GM23248 (cell line): Measurements from ENCODE around the gene XPO6. TPM values are rescaled to one million over a fixed set of nuclear protein-coding genes. Genes with fewer than 3 reads are reported as not detected.
A peak's percentile ranks its signal among the peaks of the same experiment; 100 is the strongest.

Experiments used
- DNase-seq: peaks from one replicate; pipeline ENCODE4 v3.0.0-alpha.2; 2015
- H2AFZ ChIP-seq: fragments of 200-600 bp; sonication (generic); 2 replicates; pipeline ENCODE4 v1.6.1; 2016; ENCODE audit warnings: antibody characterized with exemption
- H3F3A ChIP-seq: fragments of 200-600 bp; sonication (generic); 2 replicates; pipeline ENCODE4 v1.6.1; 2016; ENCODE audit warnings: mild to moderate bottlenecking, antibody characterized with exemption, mixed run types; ENCODE audit not compliant: insufficient read depth
- H3K27ac ChIP-seq: fragments of 200-600 bp; sonication (generic); 2 replicates; pipeline ENCODE4 v1.5.1; 2016; ENCODE audit warnings: mild to moderate bottlenecking
- H3K27me3 ChIP-seq: fragments of 200-600 bp; sonication (generic); replicated peaks from 2 replicates; pipeline ENCODE4 v1.6.1; 2016; ENCODE audit warnings: mild to moderate bottlenecking; ENCODE audit not compliant: insufficient read depth
- H3K36me3 ChIP-seq: fragments of 200-600 bp; sonication (generic); 2 replicates; pipeline ENCODE4 v1.6.1; 2016; ENCODE audit warnings: low read depth, mild to moderate bottlenecking
- H3K4me1 ChIP-seq: fragments of 200-600 bp; sonication (generic); 2 replicates; pipeline ENCODE4 v1.6.1; 2016; ENCODE audit warnings: mild to moderate bottlenecking; ENCODE audit not compliant: insufficient read depth
- H3K4me2 ChIP-seq: fragments of 200-600 bp; sonication (generic); one replicate; pipeline ENCODE4 v1.6.1; 2016; ENCODE audit warnings: mild to moderate bottlenecking; ENCODE audit not compliant: unreplicated experiment
- H3K4me3 ChIP-seq: fragments of 200-600 bp; sonication (generic); 2 replicates; pipeline ENCODE4 v1.5.1; 2016; ENCODE audit warnings: mild to moderate bottlenecking
- H3K79me2 ChIP-seq: fragments of 200-600 bp; sonication (generic); 2 replicates; pipeline ENCODE4 v1.6.1; 2016; ENCODE audit warnings: mild to moderate bottlenecking; ENCODE audit not compliant: insufficient read depth
- H3K9ac ChIP-seq: fragments of 200-600 bp; sonication (generic); 2 replicates; pipeline ENCODE4 v1.6.1; 2016; ENCODE audit warnings: mild to moderate bottlenecking
- H3K9me2 ChIP-seq: fragments of 200-600 bp; sonication (generic); 2 replicates; pipeline ENCODE4 v1.6.1; 2016; ENCODE audit warnings: mixed run types, mild to moderate bottlenecking, moderate library complexity; ENCODE audit not compliant: insufficient read depth
- H3K9me3 ChIP-seq: fragments of 200-600 bp; sonication (generic); one replicate; pipeline ENCODE4 v1.6.1; 2017; ENCODE audit warnings: low read depth
- H4K20me1 ChIP-seq: fragments of 200-600 bp; sonication (generic); 2 replicates; pipeline ENCODE4 v1.6.0; 2016; ENCODE audit not compliant: insufficient read depth
- EZH2 ChIP-seq: fragments of 200-600 bp; sonication (generic); IDR thresholded peaks from 2 replicates; pipeline ENCODE4 v1.6.1; 2018; ENCODE audit warnings: antibody characterized with exemption, mild to moderate bottlenecking; ENCODE audit not compliant: insufficient read depth, poor library complexity, severe bottlenecking
- EZH2phosphoT487 ChIP-seq: fragments of 200-600 bp; sonication (generic); IDR thresholded peaks from 2 replicates; pipeline ENCODE4 v1.6.1; 2018; ENCODE audit warnings: antibody characterized with exemption, moderate library complexity, mild to moderate bottlenecking, low read depth; ENCODE audit not compliant: insufficient read depth
- WGBS, 2 experiments: methylation state at CpG; one replicate each; pipeline ENCODE4 v1.1.6; 2015 to 2017; ENCODE audit warnings: low lambda C conversion rate in 2 of 2, low coverage in 1 of 2; ENCODE audit errors: missing lambda C conversion rate in 2 of 2; 5-methylcytosine and 5-hydroxymethylcytosine counted together
- in situ Hi-C: fragments of 300-500 bp; cut with MboI; formaldehyde crosslinking; loops from 2 replicates; pipeline ENCODE4 v1.15.0; 2020
- polyA plus RNA-seq: library from polyadenylated mRNA; unstranded; fragments of >200 nt; fragmentation: Nextera tagmentation; extraction: Ambion mirVana; gene quantifications from 2 replicates; pipeline ENCODE4 v1.2.1, GENCODE V29; 2016
- total RNA-seq: library from RNA; depleted of rRNA; stranded (reverse); fragments of >200 nt; shearing (Covaris generic); gene quantifications from 2 replicates; pipeline ENCODE4 v1.2.3, GENCODE V29; 2014

XPO6 gene
- total and polyA plus RNA-seq, 2 experiments from 2014 or later: 50.7 to 118 TPM

- peaks cover 5% of the 10 kb centered on the region; the same call in 1 of the 2 replicates for H4K20me1 ChIP-seq
- TF ChIP-seq EZH2phosphoT487: no peak
- TF ChIP-seq EZH2: no peak
- no peak overlapping the region for H3K4me3 ChIP-seq
- H3K4me2 ChIP-seq: no peak overlapping the region
- peaks cover 49% of the 10 kb centered on the region for H3K4me1 ChIP-seq
- peaks cover 64% of the 10 kb centered on the region for H3F3A ChIP-seq
- in situ Hi-C loops: no loop called here
- no peaks in the 10 kb centered on the region for H3K9me2 ChIP-seq
- H2AFZ ChIP-seq: no peak overlapping the region
- DNase-seq: no peak
- no peaks in the 10 kb centered on the region for H3K27me3 ChIP-seq
- no peaks in the 10 kb centered on the region for H3K9me3 ChIP-seq
- H3K27ac ChIP-seq: peak overlapping the region; percentile 4
- no peak overlapping the region for H3K9ac ChIP-seq
- H3K79me2 ChIP-seq: peaks cover 88% of the 10 kb centered on the region
- H3K36me3 ChIP-seq: peaks cover under 1% of the 10 kb centered on the region; the same call in 1 of the 2 replicates
- WGBS, 2 experiments: 99 to 100% methylated on average over 2 of the region's 2 CpGs
These were observed 15.9 kb downstream of the XPO6 start for GRCh38 chr16:28195859-28196258.

- no peaks in the 10 kb centered on the region for H3K36me3 ChIP-seq
- peak overlapping the region; percentile 81 for H3K4me2 ChIP-seq
- in situ Hi-C loops: no loop called here
- no peaks in the 10 kb centered on the region for H3K9me2 ChIP-seq
- H4K20me1 ChIP-seq: peaks cover 5% of the 10 kb centered on the region; the same call in 1 of the 2 replicates
- DNase-seq: peak; percentile 92
- H3K27ac ChIP-seq: peak overlapping the region; percentile 78
- H3K4me1 ChIP-seq: peaks cover 60% of the 10 kb centered on the region
- H3K4me3 ChIP-seq: peak overlapping the region; percentile 54
- H3K9me3 ChIP-seq: no peaks in the 10 kb centered on the region
- no peak overlapping the region for H2AFZ ChIP-seq
- WGBS, 2 experiments: 52 to 53% methylated on average over 14 of the region's 14 CpGs
- peaks cover 88% of the 10 kb centered on the region for H3K79me2 ChIP-seq
- no peak for TF ChIP-seq EZH2phosphoT487
- no peak for TF ChIP-seq EZH2
- H3K27me3 ChIP-seq: no peaks in the 10 kb centered on the region
- H3K9ac ChIP-seq: peak overlapping the region; percentile 55
- H3F3A ChIP-seq: peaks cover 70% of the 10 kb centered on the region
These were observed 18.0 kb downstream of the XPO6 start for GRCh38 chr16:28193530-28194423.

GRCh38 chr16:28192806-28193529, 18.8 kb downstream of the XPO6 start:
- no peak for TF ChIP-seq EZH2phosphoT487
- TF ChIP-seq EZH2: no peak
- in situ Hi-C loops: no loop called here
- 86 to 90% methylated on average over 10 of the region's 10 CpGs for WGBS, 2 experiments
- H4K20me1 ChIP-seq: peaks cover 5% of the 10 kb centered on the region; the same call in 1 of the 2 replicates
- peak overlapping the region; percentile 81 for H3K4me2 ChIP-seq
- H3K9me3 ChIP-seq: no peaks in the 10 kb centered on the region
- H3K27ac ChIP-seq: peak overlapping the region; percentile 78
- H3K9me2 ChIP-seq: no peaks in the 10 kb centered on the region
- peaks cover 88% of the 10 kb centered on the region for H3K79me2 ChIP-seq
- H3K9ac ChIP-seq: 0 out of 2 replicates have a peak overlapping the region, but pooled peaks have one; percentile 17
- H3F3A ChIP-seq: peaks cover 70% of the 10 kb centered on the region
- H3K4me1 ChIP-seq: peaks cover 62% of the 10 kb centered on the region
- DNase-seq: no peak
- H2AFZ ChIP-seq: no peak overlapping the region
- H3K4me3 ChIP-seq: peak overlapping the region; percentile 39; the same call in 1 of the 2 replicates
- H3K27me3 ChIP-seq: no peaks in the 10 kb centered on the region
- H3K36me3 ChIP-seq: 0 out of 2 replicates have a peak, but pooled peaks cover 3% of the 10 kb centered on the region

GRCh38 chr16:28191364-28191960, 20.3 kb downstream of the XPO6 start:
- in situ Hi-C loops: no loop called here
- peaks cover 9% of the 10 kb centered on the region; the same call in 1 of the 2 replicates for H4K20me1 ChIP-seq
- 65 to 69% methylated on average over 3 of the region's 3 CpGs for WGBS, 2 experiments
- no peaks in the 10 kb centered on the region for H3K9me3 ChIP-seq
- no peak for TF ChIP-seq EZH2
- no peaks in the 10 kb centered on the region for H3K27me3 ChIP-seq
- H3K9me2 ChIP-seq: no peaks in the 10 kb centered on the region
- H3K9ac ChIP-seq: no peak overlapping the region
- H3K4me2 ChIP-seq: no peak overlapping the region
- H3K27ac ChIP-seq: no peak overlapping the region
- no peak overlapping the region for H3K4me3 ChIP-seq
- peaks cover 64% of the 10 kb centered on the region for H3K4me1 ChIP-seq
- 0 out of 2 replicates have a peak, but pooled peaks cover 5% of the 10 kb centered on the region for H3K36me3 ChIP-seq
- no peak for DNase-seq
- H3K79me2 ChIP-seq: peaks cover 88% of the 10 kb centered on the region
- peaks cover 68% of the 10 kb centered on the region for H3F3A ChIP-seq
- no peak overlapping the region for H2AFZ ChIP-seq
